Measurements from ENCODE around the gene SLC7A1.

DNA sequence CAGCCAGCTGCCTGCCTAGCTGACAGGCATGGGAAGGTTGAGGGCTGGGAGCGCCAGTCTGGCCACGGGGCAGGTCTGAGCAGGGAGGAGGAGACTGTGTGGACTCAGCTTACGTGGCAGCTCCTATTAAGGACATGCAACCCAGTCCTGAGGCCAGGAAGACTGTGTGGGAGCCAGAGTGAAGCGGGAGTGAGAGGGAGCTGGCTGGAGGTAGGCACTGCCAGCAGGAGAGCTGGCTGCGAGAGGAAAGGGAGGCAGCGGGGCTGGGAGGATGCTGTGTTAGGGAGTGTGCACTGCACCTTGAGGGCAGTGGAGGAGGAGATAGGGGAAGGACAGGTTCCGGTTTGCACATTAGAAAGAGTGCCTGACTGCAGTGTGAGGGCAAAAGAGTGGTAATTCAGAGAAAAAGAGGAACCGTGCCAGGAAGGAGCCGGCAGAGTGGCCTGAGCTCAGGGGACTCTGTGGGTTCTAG is 99.2 kb downstream of the SLC7A1 start:
- TF ChIP-seq, protein P1, sequence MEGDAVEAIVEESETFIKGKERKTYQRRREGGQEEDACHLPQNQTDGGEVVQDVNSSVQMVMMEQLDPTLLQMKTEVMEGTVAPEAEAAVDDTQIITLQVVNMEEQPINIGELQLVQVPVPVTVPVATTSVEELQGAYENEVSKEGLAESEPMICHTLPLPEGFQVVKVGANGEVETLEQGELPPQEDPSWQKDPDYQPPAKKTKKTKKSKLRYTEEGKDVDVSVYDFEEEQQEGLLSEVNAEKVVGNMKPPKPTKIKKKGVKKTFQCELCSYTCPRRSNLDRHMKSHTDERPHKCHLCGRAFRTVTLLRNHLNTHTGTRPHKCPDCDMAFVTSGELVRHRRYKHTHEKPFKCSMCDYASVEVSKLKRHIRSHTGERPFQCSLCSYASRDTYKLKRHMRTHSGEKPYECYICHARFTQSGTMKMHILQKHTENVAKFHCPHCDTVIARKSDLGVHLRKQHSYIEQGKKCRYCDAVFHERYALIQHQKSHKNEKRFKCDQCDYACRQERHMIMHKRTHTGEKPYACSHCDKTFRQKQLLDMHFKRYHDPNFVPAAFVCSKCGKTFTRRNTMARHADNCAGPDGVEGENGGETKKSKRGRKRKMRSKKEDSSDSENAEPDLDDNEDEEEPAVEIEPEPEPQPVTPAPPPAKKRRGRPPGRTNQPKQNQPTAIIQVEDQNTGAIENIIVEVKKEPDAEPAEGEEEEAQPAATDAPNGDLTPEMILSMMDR (conservative IDR thresholded peaks at IDR 0.05), result no peak
- no peak for TF ChIP-seq ZFX (IDR thresholded peaks at IDR 0.05)

Measured in C4-2B (cell line).